Upper lobe of right lung (tissue), 1 donor: ENCODE data around the gene SLC27A4. TPM values are rescaled to one million over a fixed set of nuclear protein-coding genes. Genes with fewer than 3 reads are reported as not detected.

Experiments
- ATAC-seq: fragments of 200-7000 bp; cut with Tn5 transposase; one replicate; pipeline ENCODE4 v1.9.1; 2020; ENCODE audit warnings: mild to moderate bottlenecking, moderate library complexity
- DNase-seq: peaks from one replicate; pipeline ENCODE4 v3.0.0-alpha.2; 2020
- H3K27ac ChIP-seq: fragments of 200-600 bp; one replicate; pipeline ENCODE4 v1.8.0; 2022
- H3K27me3 ChIP-seq: fragments of 200-600 bp; one replicate; pipeline ENCODE4 v1.8.0; 2022; ENCODE audit warnings: mild to moderate bottlenecking
- H3K36me3 ChIP-seq: fragments of 200-600 bp; one replicate; pipeline ENCODE4 v1.8.0; 2022
- H3K4me1 ChIP-seq: fragments of 200-600 bp; one replicate; pipeline ENCODE4 v1.8.0; 2022
- H3K4me3 ChIP-seq: fragments of 200-600 bp; one replicate; pipeline ENCODE4 v1.8.0; 2022; ENCODE audit warnings: mild to moderate bottlenecking
- H3K9me3 ChIP-seq: fragments of 200-600 bp; one replicate; pipeline ENCODE4 v1.8.0; 2022
- intact Hi-C: fragments of 100-400 bp; cut with DNase I; formaldehyde crosslinking; loops from one replicate; pipeline ENCODE4 v1.11.0; 2022
- microRNA-seq: library from miRNA; unstranded; fragments of <30 nt; microRNA quantifications from one replicate; pipeline ENCODE4 v1.2.0, GENCODE V29; 2020; ENCODE audit warnings: borderline microRNAs expressed
- total RNA-seq: library from RNA; stranded (reverse); fragmentation: NEBNext Ultra II Directional; extraction: Animal tissue kit (Norgen Biotek cat#: 25700); gene quantifications from one replicate; pipeline ENCODE4 v1.2.1, GENCODE V29; 2021
- TF ChIP-seq, protein P1 (sequence below): fragments of 200-600 bp; IDR thresholded peaks from one replicate; pipeline ENCODE4 v1.8.0; 2022; ENCODE audit warnings: antibody characterized with exemption
- donor health status: DM: no; HTN: yes; CAD: no; lungs with severe emphysema.

Gene SLC27A4
- total RNA-seq, 1 donor from 2014 or later = 21.4 TPM

DNA sequence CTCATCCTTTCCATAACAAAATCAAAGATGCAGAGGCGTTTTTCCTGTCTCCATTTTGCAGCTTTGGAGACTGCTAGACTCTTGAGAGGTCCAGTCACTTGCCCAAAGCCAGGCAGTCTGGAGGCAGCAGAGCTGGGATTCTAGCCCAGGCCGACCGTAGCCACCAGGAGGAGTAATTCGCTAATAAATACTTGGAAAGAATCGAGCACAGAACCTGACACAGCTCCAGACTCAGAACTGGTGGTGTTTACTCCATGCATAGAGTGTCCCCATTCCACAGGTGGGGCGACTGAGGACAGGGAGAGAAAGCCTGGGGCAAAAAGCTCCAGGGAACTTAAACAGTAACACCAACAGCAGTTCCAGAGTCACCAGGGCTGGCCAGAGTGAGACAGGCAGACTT lies 69.7 kb downstream of the SLC27A4 start:
- TF ChIP-seq, protein P1, sequence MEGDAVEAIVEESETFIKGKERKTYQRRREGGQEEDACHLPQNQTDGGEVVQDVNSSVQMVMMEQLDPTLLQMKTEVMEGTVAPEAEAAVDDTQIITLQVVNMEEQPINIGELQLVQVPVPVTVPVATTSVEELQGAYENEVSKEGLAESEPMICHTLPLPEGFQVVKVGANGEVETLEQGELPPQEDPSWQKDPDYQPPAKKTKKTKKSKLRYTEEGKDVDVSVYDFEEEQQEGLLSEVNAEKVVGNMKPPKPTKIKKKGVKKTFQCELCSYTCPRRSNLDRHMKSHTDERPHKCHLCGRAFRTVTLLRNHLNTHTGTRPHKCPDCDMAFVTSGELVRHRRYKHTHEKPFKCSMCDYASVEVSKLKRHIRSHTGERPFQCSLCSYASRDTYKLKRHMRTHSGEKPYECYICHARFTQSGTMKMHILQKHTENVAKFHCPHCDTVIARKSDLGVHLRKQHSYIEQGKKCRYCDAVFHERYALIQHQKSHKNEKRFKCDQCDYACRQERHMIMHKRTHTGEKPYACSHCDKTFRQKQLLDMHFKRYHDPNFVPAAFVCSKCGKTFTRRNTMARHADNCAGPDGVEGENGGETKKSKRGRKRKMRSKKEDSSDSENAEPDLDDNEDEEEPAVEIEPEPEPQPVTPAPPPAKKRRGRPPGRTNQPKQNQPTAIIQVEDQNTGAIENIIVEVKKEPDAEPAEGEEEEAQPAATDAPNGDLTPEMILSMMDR = peak; percentile 5
- DNase-seq (no peak), ATAC-seq (no peak)
- peaks cover 6% of the 10 kb centered on the region for H3K27me3 ChIP-seq
- intact Hi-C loops = loop anchor here (5.0 kb wide), 1 partner anchor 48 kb away; no protein-coding TSS in a partner anchor
- no peaks in the 10 kb centered on the region for H3K36me3 ChIP-seq
- H3K4me1 ChIP-seq = no peaks in the 10 kb centered on the region
- no peak overlapping the region for H3K4me3 ChIP-seq
- H3K27ac ChIP-seq = no peak overlapping the region
- H3K9me3 ChIP-seq = no peaks in the 10 kb centered on the region

Small RNA genes lying within 50 kb of the gene (microRNA-seq; reads per million reads assigned to microRNA genes)
- not detected for gene MIR219B

Other genes starting within 250 kb of the SLC27A4 start
- 35.1 TPM for gene PTGES2, start 212.8 kb upstream of the SLC27A4 start, total RNA-seq
- 14.3 TPM for gene LCN2, start 191.1 kb upstream of the SLC27A4 start, total RNA-seq
- 39.0 TPM for gene BBLN, start 180.3 kb upstream of the SLC27A4 start, total RNA-seq
- 107 TPM for gene CIZ1, start 149.0 kb upstream of the SLC27A4 start, total RNA-seq
- gene DNM1, start 137.1 kb upstream of the SLC27A4 start, total RNA-seq = 5.2 TPM
- 88.7 TPM for gene GOLGA2, start 64.5 kb upstream of the SLC27A4 start, total RNA-seq
- 18.9 TPM for gene SWI5, start 64.3 kb upstream of the SLC27A4 start, total RNA-seq
- gene TRUB2, start 18.1 kb upstream of the SLC27A4 start, total RNA-seq = 19.1 TPM
- 31.0 TPM for gene COQ4, start 17.7 kb upstream of the SLC27A4 start, total RNA-seq
- gene URM1, start 30.8 kb downstream of the SLC27A4 start, total RNA-seq = 56.5 TPM
- 14.0 TPM for gene CERCAM, start 80.3 kb downstream of the SLC27A4 start, total RNA-seq
- 17.3 TPM for gene ODF2, start 115.5 kb downstream of the SLC27A4 start, total RNA-seq
- 21.8 TPM for gene GLE1, start 164.2 kb downstream of the SLC27A4 start, total RNA-seq
- gene SPTAN1, start 212.1 kb downstream of the SLC27A4 start, total RNA-seq = 358 TPM